ENCODE measurements around the gene CNR1.

GRCh38 chr6:88120635-88121034, 45.5 kb downstream of the CNR1 start:
- TF ChIP-seq CTCF (conservative IDR thresholded peaks at IDR 0.05; ENCODE audit: low read depth, low read length) (no peak), EZH2 (IDR thresholded peaks at IDR 0.05; ENCODE audit: borderline replicate concordance, low read depth, low read length, poor library complexity, severe bottlenecking) (no peak)

Data from A673 (cell line).